Measurements from ENCODE around the gene GGCT.

- TF ChIP-seq, protein P1, sequence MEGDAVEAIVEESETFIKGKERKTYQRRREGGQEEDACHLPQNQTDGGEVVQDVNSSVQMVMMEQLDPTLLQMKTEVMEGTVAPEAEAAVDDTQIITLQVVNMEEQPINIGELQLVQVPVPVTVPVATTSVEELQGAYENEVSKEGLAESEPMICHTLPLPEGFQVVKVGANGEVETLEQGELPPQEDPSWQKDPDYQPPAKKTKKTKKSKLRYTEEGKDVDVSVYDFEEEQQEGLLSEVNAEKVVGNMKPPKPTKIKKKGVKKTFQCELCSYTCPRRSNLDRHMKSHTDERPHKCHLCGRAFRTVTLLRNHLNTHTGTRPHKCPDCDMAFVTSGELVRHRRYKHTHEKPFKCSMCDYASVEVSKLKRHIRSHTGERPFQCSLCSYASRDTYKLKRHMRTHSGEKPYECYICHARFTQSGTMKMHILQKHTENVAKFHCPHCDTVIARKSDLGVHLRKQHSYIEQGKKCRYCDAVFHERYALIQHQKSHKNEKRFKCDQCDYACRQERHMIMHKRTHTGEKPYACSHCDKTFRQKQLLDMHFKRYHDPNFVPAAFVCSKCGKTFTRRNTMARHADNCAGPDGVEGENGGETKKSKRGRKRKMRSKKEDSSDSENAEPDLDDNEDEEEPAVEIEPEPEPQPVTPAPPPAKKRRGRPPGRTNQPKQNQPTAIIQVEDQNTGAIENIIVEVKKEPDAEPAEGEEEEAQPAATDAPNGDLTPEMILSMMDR (conservative IDR thresholded peaks at IDR 0.05; ENCODE audit: low read length) = no peak
- no peak for TF ChIP-seq EZH2phosphoT487 (IDR thresholded peaks at IDR 0.05; ENCODE audit: borderline replicate concordance)
These were observed 38.8 kb downstream of the GGCT start for GRCh38 chr7:30465811-30466180.

Measured in Loucy (cell line).